CD4-positive, alpha-beta T cell (primary cell): Measurements from ENCODE around the gene DYRK1A. TPM values are rescaled to one million over a fixed set of nuclear protein-coding genes. Genes with fewer than 3 reads are reported as not detected.

Source experiments
- ATAC-seq: fragments of 200-7000 bp; cut with Tn5 transposase; one replicate; pipeline ENCODE4 v1.10.0; 2022; ENCODE audit warnings: mild to moderate bottlenecking; ENCODE audit not compliant: poor library complexity
- CTCF ChIA-PET: fragments of 350-600 bp; sonication (Branson Sonifier 250); formaldehyde crosslinking; loops from one replicate; lab custom pipeline; 2021; ENCODE audit warnings: antibody characterized with exemption, inconsistent platforms; lab: Charles Lee
- POLR2A ChIA-PET: fragments of 350-600 bp; sonication (Branson Sonifier 250); formaldehyde crosslinking; loops from one replicate; lab custom pipeline; 2021; ENCODE audit warnings: antibody characterized with exemption, inconsistent platforms; lab: Charles Lee
- DNase-seq, 14 experiments: peaks; one replicate each; pipeline ENCODE4 v3.0.0-alpha.2; 2013 to 2020; ENCODE audit warnings: mixed read lengths in 2 of 14
- H3K27ac ChIP-seq, 2 donors: one replicate each; pipeline versions ENCODE4 v1.5.1 to v1.7.0; 2013; ENCODE audit warnings: low read length in 2 of 2, low read depth in 1 of 2, mild to moderate bottlenecking in 1 of 2
- H3K27me3 ChIP-seq, 2 experiments: 1 replicate in 1 of 2; 2 replicates in 1 of 2; pipeline versions ENCODE4 v1.6.1 to v1.7.0; 2013; ENCODE audit warnings: low read length in 2 of 2, control low read depth in 1 of 2, mild to moderate bottlenecking in 1 of 2, moderate library complexity in 1 of 2; ENCODE audit not compliant: insufficient read depth in 2 of 2, control insufficient read depth in 1 of 2
- H3K36me3 ChIP-seq: one replicate; pipeline ENCODE4 v1.6.1; 2013; ENCODE audit warnings: low read length, control low read depth; ENCODE audit not compliant: insufficient read depth
- H3K4me1 ChIP-seq: one replicate; pipeline ENCODE4 v1.6.1; 2013; ENCODE audit warnings: low read length, control low read depth; ENCODE audit not compliant: insufficient read depth
- H3K4me3 ChIP-seq: one replicate; pipeline ENCODE4 v1.5.1; 2013; ENCODE audit warnings: mild to moderate bottlenecking, low read length, moderate library complexity
- H3K9me3 ChIP-seq, 2 experiments: 1 replicate in 1 of 2; 2 replicates in 1 of 2; pipeline versions ENCODE4 v1.6.1 to v1.7.0; 2013; ENCODE audit warnings: low read length in 2 of 2, mild to moderate bottlenecking in 2 of 2, control low read depth in 1 of 2, moderate library complexity in 1 of 2; ENCODE audit not compliant: control insufficient read depth in 1 of 2, insufficient read depth in 1 of 2
- H3K27ac Mint-ChIP-seq: one replicate; pipeline ENCODE4 v1.8.0; 2020; ENCODE audit warnings: mixed read lengths
- H3K27me3 Mint-ChIP-seq: one replicate; pipeline ENCODE4 v1.8.0; 2021; ENCODE audit warnings: mixed read lengths
- H3K36me3 Mint-ChIP-seq: one replicate; pipeline ENCODE4 v1.8.0; 2021; ENCODE audit warnings: low read depth, mixed read lengths
- H3K4me1 Mint-ChIP-seq: one replicate; pipeline ENCODE4 v1.8.0; 2021; ENCODE audit warnings: low read depth, mixed read lengths
- H3K4me3 Mint-ChIP-seq: one replicate; pipeline ENCODE4 v1.8.0; 2020; ENCODE audit warnings: mild to moderate bottlenecking, mixed read lengths
- H3K9me3 Mint-ChIP-seq: one replicate; pipeline ENCODE4 v1.8.0; 2020; ENCODE audit warnings: mixed read lengths
- intact Hi-C, 2 experiments: fragments of 100-400 bp; cut with DNase I in 1 of 2; cut with micrococcal nuclease in 1 of 2; formaldehyde crosslinking; loops; one replicate each; pipeline versions ENCODE4 v1.15.1 to v1.9.0; 2023 to 2025; cut with DNase I, micrococcal nuclease
- total RNA-seq, 174 experiments: library from RNA in 2 of 174; stranded (reverse) in 2 of 174; gene quantifications; one replicate each; pipeline ENCODE4 v1.2.3 and lab custom pipeline; 2021 to 2026
- TF ChIP-seq, protein P1 (sequence below): fragments of 200-600 bp; IDR thresholded peaks from one replicate; pipeline ENCODE4 v1.8.0; 2022; ENCODE audit warnings: antibody characterized with exemption, mild to moderate bottlenecking

DYRK1A gene
- total RNA-seq, 2 experiments from 2014 or later = 135 to 145 TPM

DNA sequence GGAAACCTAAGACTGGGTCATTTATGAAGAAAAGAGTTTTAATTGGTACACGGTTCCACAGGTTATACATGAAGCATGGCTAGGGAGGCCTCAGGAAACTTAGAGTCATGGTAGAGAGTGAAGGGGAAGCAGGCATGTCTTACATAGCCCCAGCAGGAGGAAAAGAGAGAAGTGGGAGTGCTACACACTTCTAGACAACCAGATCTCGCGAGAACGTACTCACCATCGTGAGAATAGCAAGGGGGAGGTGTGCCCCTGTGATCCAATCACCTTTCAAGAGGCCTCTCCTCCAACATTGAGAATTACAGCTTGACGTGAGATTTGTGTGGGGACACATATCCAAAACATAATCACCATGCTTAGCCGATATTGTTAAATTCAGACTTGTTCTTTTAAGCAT is 62.8 kb downstream of the DYRK1A start:
- Histone ChIP-seq H3K4me3 (no peak overlapping the region), H3K9me3 (no peaks in the 10 kb centered on the region), H3K27me3 (no peaks in the 10 kb centered on the region), H3K27ac (no peak overlapping the region), H3K36me3 (peaks cover 25% of the 10 kb centered on the region), H3K4me1 (peaks cover 18% of the 10 kb centered on the region)
- H3K36me3 Mint-ChIP-seq = peaks cover 70% of the 10 kb centered on the region
- ATAC-seq (no peak), DNase-seq (no peak)
- TF ChIP-seq, protein P1, sequence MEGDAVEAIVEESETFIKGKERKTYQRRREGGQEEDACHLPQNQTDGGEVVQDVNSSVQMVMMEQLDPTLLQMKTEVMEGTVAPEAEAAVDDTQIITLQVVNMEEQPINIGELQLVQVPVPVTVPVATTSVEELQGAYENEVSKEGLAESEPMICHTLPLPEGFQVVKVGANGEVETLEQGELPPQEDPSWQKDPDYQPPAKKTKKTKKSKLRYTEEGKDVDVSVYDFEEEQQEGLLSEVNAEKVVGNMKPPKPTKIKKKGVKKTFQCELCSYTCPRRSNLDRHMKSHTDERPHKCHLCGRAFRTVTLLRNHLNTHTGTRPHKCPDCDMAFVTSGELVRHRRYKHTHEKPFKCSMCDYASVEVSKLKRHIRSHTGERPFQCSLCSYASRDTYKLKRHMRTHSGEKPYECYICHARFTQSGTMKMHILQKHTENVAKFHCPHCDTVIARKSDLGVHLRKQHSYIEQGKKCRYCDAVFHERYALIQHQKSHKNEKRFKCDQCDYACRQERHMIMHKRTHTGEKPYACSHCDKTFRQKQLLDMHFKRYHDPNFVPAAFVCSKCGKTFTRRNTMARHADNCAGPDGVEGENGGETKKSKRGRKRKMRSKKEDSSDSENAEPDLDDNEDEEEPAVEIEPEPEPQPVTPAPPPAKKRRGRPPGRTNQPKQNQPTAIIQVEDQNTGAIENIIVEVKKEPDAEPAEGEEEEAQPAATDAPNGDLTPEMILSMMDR = no peak
- intact Hi-C loops = no loop called here
- H3K9me3 Mint-ChIP-seq = no peaks in the 10 kb centered on the region
- peak overlapping the region; percentile 20 for H3K4me3 Mint-ChIP-seq
- no peaks in the 10 kb centered on the region for H3K27me3 Mint-ChIP-seq
- CTCF ChIA-PET = interaction anchor here (0.9 kb wide), 1 partner anchor 22 kb away, joined by 3 read pairs; no protein-coding TSS in a partner anchor
- H3K4me1 Mint-ChIP-seq = peaks cover 82% of the 10 kb centered on the region
- POLR2A ChIA-PET = interaction anchor here (1.0 kb wide), 1 partner anchor 10 kb away, joined by 4 read pairs; no protein-coding TSS in a partner anchor
- H3K27ac Mint-ChIP-seq = peak overlapping the region; percentile 13

DNA sequence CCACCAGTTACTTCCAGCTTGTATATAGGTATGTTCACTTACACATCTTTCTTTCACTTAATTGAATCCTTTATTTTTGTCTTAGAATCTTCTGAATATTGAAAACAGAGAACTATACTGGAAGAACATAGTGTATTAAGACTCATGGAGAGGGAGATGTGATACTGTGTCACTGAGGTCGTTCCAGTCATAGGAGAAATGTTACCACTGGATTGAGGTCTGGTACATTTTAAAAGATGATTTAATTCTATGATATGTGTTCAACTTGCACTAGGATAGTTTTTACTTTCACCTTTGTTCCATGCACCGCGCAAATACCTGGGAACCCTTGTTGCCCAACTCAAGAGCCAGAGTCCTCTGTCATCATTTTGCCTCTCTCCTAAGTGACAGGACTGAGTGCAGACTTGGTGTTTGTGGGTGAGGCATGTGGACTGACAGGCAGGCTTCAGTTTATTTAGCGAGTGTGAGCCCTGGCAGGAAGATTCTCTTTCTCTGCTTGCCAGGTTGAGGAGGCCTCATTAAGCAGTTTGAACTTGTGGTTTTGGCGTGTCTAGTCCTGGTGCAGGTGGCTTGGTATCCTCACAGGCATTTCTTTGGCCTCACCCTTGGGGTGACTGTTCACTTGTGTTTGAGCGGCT is 63.7 kb downstream of the DYRK1A start:
- no peak for DNase-seq
- Mint-ChIP-seq H3K27ac (peak overlapping the region; percentile 68), H3K36me3 (peaks cover 63% of the 10 kb centered on the region), H3K4me1 (peaks cover 80% of the 10 kb centered on the region), H3K9me3 (no peaks in the 10 kb centered on the region), H3K4me3 (peak overlapping the region; percentile 54), H3K27me3 (no peaks in the 10 kb centered on the region)
- H3K27ac ChIP-seq = no peak overlapping the region
- intact Hi-C loops = loop anchor here in 1 of 2 experiments (2.0 to 10.0 kb wide), 3 partner anchors 43 to 206 kb away; no protein-coding TSS in a partner anchor
- ChIA-PET POLR2A (interaction anchor here (1.0 kb wide), 1 partner anchor 11 kb away, joined by 4 read pairs; no protein-coding TSS in a partner anchor), CTCF (interaction anchor here (0.9 kb wide), 1 partner anchor 23 kb away, joined by 3 read pairs; no protein-coding TSS in a partner anchor)
- peaks cover 25% of the 10 kb centered on the region for H3K36me3 ChIP-seq
- ATAC-seq = no peak
- TF ChIP-seq, protein P1 = no peak
- no peaks in the 10 kb centered on the region for H3K27me3 ChIP-seq
- no peaks in the 10 kb centered on the region for H3K9me3 ChIP-seq
- H3K4me1 ChIP-seq = peaks cover 20% of the 10 kb centered on the region
- H3K4me3 ChIP-seq = no peak overlapping the region

DNA sequence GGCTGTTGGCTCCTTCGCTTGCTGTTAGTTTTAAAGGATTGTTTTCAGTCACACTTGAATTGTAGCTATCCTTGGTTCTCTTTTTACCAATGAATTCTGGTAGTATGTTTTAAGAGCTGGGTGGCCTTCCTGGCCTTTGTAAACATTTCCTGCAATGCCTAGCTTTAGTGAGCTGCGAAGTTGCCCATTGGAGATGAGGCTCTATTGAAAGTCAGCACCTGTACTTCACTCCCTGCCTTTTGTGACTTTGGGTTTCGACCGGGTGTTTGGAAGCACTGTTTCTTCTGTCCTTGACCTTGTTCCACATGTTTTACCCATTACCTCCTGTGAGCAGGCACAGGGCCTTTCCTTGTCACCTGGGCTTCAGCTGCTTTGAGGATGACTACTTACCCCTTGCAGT is 64.7 kb downstream of the DYRK1A start:
- Histone ChIP-seq H3K36me3 (peaks cover 18% of the 10 kb centered on the region), H3K4me3 (no peak overlapping the region), H3K27me3 (no peaks in the 10 kb centered on the region), H3K27ac (no peak overlapping the region), H3K4me1 (peaks cover 24% of the 10 kb centered on the region), H3K9me3 (no peaks in the 10 kb centered on the region)
- H3K4me1 Mint-ChIP-seq = peaks cover 72% of the 10 kb centered on the region
- CTCF ChIA-PET = interaction anchor here (0.5 to 0.6 kb wide), 2 partner anchors 18 to 70 kb away, joined by 3 read pairs; no protein-coding TSS in a partner anchor
- TF ChIP-seq, protein P1 = no peak
- ATAC-seq (no peak), DNase-seq (no peak)
- H3K27me3 Mint-ChIP-seq = no peaks in the 10 kb centered on the region
- intact Hi-C loops = loop anchor here in 1 of 2 experiments (2.0 to 10.0 kb wide), 3 partner anchors 44 to 206 kb away; no protein-coding TSS in a partner anchor
- no peaks in the 10 kb centered on the region for H3K9me3 Mint-ChIP-seq
- POLR2A ChIA-PET = interaction anchor here (0.7 to 1.3 kb wide), 2 partner anchors 58 to 66 kb away, joined by 3 read pairs; no protein-coding TSS in a partner anchor
- peaks cover 54% of the 10 kb centered on the region for H3K36me3 Mint-ChIP-seq
- peak overlapping the region; percentile 68 for H3K27ac Mint-ChIP-seq
- peak overlapping the region; percentile 54 for H3K4me3 Mint-ChIP-seq
